GM19372 (cell line): Measurements from ENCODE around the gene CUEDC2.

Experiments
- ATAC-seq: cut with Tn5 transposase; IDR thresholded peaks from one replicate; pipeline ENCODE4 v1.9.1; 2021; ENCODE audit warnings: mild to moderate bottlenecking, low read depth, moderate library complexity; ENCODE audit not compliant: unreplicated experiment

Gene CUEDC2

DNA sequence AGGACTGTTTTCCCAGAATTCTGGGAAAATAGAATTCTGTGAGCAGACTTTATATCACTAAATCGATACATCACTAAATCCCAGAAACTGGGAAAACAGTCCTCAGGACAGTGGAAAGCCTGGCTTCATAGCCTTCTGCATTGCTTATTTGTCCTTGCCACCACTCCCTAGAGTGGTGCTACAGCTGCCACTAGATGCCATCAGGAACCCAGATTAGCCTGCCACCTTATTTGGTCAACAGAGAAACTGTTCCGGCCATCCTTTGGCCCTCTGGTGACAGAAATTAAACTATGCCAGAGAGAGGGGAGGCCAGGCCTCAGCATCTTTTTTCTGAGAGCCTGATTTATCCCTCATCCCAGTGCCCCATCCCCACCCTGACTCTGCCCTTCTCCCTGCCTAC lies 56.5 kb downstream of the CUEDC2 start:
- no peak for ATAC-seq

DNA sequence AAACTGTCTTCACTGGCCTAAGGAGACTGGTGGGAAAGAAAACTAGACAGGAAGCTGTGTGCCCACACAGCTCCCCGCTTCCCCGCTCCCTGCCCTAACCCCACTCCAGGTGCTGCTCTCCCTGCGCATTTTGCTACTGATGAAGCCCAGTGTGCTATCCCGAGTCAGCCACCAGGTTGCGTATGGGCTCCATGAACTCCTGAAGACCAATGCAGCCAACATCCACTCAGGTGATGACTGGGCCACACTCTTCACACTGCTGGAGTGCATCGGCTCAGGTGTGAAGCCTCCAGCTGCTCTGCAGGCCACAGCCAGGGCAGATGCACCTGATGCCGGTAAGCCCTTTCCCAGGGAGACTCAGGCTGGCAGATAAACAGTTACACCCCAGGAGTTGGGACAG lies 57.1 kb downstream of the CUEDC2 start:
- no peak for ATAC-seq
